22Rv1 (cell line): ENCODE data around the gene TRIO.

ENCODE experiments used
- ZFX ChIP-seq: fragments of 450-650 bp; IDR thresholded peaks from 2 replicates; pipeline ENCODE4 v1.6.1; 2017; ENCODE audit warnings: antibody characterized with exemption, borderline replicate concordance
- TF ChIP-seq, protein P1 (sequence below): fragments of 450-650 bp; IDR thresholded peaks from 2 replicates; pipeline ENCODE4 v1.5.1; 2017; ENCODE audit warnings: mild to moderate bottlenecking

GRCh38 chr5:14497311-14497710, 354.2 kb downstream of the TRIO start:
- TF ChIP-seq, protein P1, sequence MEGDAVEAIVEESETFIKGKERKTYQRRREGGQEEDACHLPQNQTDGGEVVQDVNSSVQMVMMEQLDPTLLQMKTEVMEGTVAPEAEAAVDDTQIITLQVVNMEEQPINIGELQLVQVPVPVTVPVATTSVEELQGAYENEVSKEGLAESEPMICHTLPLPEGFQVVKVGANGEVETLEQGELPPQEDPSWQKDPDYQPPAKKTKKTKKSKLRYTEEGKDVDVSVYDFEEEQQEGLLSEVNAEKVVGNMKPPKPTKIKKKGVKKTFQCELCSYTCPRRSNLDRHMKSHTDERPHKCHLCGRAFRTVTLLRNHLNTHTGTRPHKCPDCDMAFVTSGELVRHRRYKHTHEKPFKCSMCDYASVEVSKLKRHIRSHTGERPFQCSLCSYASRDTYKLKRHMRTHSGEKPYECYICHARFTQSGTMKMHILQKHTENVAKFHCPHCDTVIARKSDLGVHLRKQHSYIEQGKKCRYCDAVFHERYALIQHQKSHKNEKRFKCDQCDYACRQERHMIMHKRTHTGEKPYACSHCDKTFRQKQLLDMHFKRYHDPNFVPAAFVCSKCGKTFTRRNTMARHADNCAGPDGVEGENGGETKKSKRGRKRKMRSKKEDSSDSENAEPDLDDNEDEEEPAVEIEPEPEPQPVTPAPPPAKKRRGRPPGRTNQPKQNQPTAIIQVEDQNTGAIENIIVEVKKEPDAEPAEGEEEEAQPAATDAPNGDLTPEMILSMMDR: no peak
- TF ChIP-seq ZFX: no peak
